ENCODE results near the gene ECM1. TPM values are rescaled to one million over a fixed set of nuclear protein-coding genes. Genes with fewer than 3 reads are reported as not detected.
A peak's percentile ranks its signal among the peaks of the same experiment; 100 is the strongest.

Gene ECM1
- total and polyA plus RNA-seq, 2 experiments from 2014 or later = 0.74 to 1.1 TPM

DNA sequence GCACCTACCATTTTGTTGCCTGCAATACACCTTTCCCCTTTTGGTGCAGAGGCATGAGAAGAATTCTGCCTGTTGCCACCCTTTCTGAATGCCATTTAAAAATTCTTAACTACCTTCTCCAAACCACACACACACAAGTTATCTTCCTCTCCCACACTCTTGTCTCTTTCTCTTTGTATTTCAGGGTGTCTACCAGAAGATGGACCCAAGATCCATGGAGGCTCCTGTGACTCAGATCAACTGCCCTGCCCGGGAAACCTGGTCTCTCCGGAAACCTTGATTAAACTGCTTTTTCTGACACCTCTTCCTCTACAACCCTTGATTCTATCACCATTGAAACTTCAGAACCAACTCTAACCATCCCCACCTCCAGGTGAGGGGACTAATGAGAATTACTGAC, 23.0 kb upstream of the ECM1 start:
- peaks cover 8% of the 10 kb centered on the region for H3K4me1 Mint-ChIP-seq
- 0 out of 2 replicates have a peak overlapping the region, but pooled peaks have one; percentile 51 for H3K27ac ChIP-seq (ENCODE audit: low read depth)
- H3K9me3 Mint-ChIP-seq = no peaks in the 10 kb centered on the region
- peaks cover 13% of the 10 kb centered on the region for H3K79me2 ChIP-seq (replicated peaks; ENCODE audit: insufficient read depth)
- ATAC-seq (no peak), DNase-seq (ENCODE audit: low spot score) (peak; percentile 33)
- peaks cover 9% of the 10 kb centered on the region for H3K36me3 Mint-ChIP-seq (ENCODE audit: low read depth)
- H3K4me2 ChIP-seq = no peak overlapping the region
- H3K27ac Mint-ChIP-seq = no peak overlapping the region
- TF ChIP-seq, protein P1, sequence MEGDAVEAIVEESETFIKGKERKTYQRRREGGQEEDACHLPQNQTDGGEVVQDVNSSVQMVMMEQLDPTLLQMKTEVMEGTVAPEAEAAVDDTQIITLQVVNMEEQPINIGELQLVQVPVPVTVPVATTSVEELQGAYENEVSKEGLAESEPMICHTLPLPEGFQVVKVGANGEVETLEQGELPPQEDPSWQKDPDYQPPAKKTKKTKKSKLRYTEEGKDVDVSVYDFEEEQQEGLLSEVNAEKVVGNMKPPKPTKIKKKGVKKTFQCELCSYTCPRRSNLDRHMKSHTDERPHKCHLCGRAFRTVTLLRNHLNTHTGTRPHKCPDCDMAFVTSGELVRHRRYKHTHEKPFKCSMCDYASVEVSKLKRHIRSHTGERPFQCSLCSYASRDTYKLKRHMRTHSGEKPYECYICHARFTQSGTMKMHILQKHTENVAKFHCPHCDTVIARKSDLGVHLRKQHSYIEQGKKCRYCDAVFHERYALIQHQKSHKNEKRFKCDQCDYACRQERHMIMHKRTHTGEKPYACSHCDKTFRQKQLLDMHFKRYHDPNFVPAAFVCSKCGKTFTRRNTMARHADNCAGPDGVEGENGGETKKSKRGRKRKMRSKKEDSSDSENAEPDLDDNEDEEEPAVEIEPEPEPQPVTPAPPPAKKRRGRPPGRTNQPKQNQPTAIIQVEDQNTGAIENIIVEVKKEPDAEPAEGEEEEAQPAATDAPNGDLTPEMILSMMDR (conservative IDR thresholded peaks at IDR 0.05; ENCODE audit: low read depth in 2 of 2) = peak; percentile 21 to 39
- TF ChIP-seq ZNF331 (CRISPR knock-in tag; IDR thresholded peaks at IDR 0.05; ENCODE audit: low read depth) (no peak), POLR2AphosphoS5 (IDR thresholded peaks at IDR 0.05; ENCODE audit: low read depth) (no peak)
- no peaks in the 10 kb centered on the region for H4K20me1 ChIP-seq (replicated peaks; ENCODE audit: insufficient read depth)
- peaks cover 11% of the 10 kb centered on the region; the same call in 1 of the 2 replicates for H3K36me3 ChIP-seq (ENCODE audit: insufficient read depth)
- H3K4me3 Mint-ChIP-seq = no peak overlapping the region
- H3K4me3 ChIP-seq = no peak overlapping the region
- peaks cover 10% of the 10 kb centered on the region for H3K27me3 Mint-ChIP-seq (ENCODE audit: insufficient read depth, low read depth, poor library complexity)
- H3K4me1 ChIP-seq (ENCODE audit: insufficient read depth) = peaks cover 4% of the 10 kb centered on the region; the same call in 1 of the 2 replicates
- H3F3A ChIP-seq (replicated peaks; ENCODE audit: low read depth) = peaks cover 8% of the 10 kb centered on the region; the same call in 1 of the 2 replicates
- no peaks in the 10 kb centered on the region for H3K27me3 ChIP-seq (ENCODE audit: insufficient read depth)
- no peaks in the 10 kb centered on the region for H3K9me2 ChIP-seq (ENCODE audit: insufficient read depth)
- peak overlapping the region; percentile 95 for H2AFZ ChIP-seq

DNA sequence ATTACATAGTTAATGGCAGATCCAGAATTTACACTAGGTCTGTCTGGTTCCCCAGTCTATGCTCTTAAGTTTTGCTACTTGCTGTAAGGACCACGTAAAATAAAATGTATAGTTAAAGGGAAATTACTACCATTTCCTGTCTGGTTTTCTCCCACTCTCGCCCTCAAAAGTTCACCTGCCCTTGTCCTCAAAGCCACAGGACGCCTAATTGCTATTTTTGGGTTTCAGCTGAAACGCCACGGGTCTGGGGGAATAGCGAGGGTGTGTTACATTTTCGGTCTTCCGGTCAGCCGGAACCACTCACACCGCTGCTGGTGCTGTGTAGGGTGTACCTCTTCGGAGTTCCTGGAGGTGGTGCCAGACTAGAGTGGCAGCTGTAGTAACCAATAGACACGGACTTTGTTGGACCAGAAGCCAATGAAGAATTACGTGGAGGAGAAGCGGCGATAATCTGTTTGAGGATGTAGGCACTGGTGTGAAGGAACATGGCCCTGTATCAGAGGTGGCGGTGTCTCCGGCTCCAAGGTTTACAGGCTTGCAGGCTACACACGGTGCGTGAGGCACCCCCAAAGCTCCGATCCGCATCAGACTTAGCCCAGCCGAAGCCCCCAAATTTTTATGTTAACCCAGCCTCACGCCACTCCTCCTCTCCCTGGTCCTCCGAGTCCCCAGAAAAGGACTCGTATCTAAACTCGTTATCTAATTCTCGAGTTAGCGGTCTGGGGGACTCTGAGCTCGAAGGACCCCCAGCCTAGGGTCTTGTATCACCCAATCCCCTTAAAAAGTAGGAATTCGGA, 20.7 kb upstream of the ECM1 start, which contains the start of gene TARS2:
TARS2 (plus strand) TSS at position 454 of the 797 bp plus-strand sequence; CDS start at position 486, 32 bp downstream.
- peak; percentile 100 for ATAC-seq
- H3K27ac ChIP-seq (ENCODE audit: low read depth) = peak within 1 kb of the TSS; percentile 61
- peak; percentile 90 for TF ChIP-seq POLR2AphosphoS5 (IDR thresholded peaks at IDR 0.05; ENCODE audit: low read depth)
- TF ChIP-seq, protein P2, sequence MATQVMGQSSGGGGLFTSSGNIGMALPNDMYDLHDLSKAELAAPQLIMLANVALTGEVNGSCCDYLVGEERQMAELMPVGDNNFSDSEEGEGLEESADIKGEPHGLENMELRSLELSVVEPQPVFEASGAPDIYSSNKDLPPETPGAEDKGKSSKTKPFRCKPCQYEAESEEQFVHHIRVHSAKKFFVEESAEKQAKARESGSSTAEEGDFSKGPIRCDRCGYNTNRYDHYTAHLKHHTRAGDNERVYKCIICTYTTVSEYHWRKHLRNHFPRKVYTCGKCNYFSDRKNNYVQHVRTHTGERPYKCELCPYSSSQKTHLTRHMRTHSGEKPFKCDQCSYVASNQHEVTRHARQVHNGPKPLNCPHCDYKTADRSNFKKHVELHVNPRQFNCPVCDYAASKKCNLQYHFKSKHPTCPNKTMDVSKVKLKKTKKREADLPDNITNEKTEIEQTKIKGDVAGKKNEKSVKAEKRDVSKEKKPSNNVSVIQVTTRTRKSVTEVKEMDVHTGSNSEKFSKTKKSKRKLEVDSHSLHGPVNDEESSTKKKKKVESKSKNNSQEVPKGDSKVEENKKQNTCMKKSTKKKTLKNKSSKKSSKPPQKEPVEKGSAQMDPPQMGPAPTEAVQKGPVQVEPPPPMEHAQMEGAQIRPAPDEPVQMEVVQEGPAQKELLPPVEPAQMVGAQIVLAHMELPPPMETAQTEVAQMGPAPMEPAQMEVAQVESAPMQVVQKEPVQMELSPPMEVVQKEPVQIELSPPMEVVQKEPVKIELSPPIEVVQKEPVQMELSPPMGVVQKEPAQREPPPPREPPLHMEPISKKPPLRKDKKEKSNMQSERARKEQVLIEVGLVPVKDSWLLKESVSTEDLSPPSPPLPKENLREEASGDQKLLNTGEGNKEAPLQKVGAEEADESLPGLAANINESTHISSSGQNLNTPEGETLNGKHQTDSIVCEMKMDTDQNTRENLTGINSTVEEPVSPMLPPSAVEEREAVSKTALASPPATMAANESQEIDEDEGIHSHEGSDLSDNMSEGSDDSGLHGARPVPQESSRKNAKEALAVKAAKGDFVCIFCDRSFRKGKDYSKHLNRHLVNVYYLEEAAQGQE (IDR thresholded peaks at IDR 0.05; ENCODE audit: unreplicated experiment) = no peak
- TF ChIP-seq ZNF114 (CRISPR knock-in tag; IDR thresholded peaks at IDR 0.05) = no peak
- no peak for TF ChIP-seq EZH2 (IDR thresholded peaks at IDR 0.05; ENCODE audit: low read depth, unreplicated experiment)
- TF ChIP-seq, protein P3, sequence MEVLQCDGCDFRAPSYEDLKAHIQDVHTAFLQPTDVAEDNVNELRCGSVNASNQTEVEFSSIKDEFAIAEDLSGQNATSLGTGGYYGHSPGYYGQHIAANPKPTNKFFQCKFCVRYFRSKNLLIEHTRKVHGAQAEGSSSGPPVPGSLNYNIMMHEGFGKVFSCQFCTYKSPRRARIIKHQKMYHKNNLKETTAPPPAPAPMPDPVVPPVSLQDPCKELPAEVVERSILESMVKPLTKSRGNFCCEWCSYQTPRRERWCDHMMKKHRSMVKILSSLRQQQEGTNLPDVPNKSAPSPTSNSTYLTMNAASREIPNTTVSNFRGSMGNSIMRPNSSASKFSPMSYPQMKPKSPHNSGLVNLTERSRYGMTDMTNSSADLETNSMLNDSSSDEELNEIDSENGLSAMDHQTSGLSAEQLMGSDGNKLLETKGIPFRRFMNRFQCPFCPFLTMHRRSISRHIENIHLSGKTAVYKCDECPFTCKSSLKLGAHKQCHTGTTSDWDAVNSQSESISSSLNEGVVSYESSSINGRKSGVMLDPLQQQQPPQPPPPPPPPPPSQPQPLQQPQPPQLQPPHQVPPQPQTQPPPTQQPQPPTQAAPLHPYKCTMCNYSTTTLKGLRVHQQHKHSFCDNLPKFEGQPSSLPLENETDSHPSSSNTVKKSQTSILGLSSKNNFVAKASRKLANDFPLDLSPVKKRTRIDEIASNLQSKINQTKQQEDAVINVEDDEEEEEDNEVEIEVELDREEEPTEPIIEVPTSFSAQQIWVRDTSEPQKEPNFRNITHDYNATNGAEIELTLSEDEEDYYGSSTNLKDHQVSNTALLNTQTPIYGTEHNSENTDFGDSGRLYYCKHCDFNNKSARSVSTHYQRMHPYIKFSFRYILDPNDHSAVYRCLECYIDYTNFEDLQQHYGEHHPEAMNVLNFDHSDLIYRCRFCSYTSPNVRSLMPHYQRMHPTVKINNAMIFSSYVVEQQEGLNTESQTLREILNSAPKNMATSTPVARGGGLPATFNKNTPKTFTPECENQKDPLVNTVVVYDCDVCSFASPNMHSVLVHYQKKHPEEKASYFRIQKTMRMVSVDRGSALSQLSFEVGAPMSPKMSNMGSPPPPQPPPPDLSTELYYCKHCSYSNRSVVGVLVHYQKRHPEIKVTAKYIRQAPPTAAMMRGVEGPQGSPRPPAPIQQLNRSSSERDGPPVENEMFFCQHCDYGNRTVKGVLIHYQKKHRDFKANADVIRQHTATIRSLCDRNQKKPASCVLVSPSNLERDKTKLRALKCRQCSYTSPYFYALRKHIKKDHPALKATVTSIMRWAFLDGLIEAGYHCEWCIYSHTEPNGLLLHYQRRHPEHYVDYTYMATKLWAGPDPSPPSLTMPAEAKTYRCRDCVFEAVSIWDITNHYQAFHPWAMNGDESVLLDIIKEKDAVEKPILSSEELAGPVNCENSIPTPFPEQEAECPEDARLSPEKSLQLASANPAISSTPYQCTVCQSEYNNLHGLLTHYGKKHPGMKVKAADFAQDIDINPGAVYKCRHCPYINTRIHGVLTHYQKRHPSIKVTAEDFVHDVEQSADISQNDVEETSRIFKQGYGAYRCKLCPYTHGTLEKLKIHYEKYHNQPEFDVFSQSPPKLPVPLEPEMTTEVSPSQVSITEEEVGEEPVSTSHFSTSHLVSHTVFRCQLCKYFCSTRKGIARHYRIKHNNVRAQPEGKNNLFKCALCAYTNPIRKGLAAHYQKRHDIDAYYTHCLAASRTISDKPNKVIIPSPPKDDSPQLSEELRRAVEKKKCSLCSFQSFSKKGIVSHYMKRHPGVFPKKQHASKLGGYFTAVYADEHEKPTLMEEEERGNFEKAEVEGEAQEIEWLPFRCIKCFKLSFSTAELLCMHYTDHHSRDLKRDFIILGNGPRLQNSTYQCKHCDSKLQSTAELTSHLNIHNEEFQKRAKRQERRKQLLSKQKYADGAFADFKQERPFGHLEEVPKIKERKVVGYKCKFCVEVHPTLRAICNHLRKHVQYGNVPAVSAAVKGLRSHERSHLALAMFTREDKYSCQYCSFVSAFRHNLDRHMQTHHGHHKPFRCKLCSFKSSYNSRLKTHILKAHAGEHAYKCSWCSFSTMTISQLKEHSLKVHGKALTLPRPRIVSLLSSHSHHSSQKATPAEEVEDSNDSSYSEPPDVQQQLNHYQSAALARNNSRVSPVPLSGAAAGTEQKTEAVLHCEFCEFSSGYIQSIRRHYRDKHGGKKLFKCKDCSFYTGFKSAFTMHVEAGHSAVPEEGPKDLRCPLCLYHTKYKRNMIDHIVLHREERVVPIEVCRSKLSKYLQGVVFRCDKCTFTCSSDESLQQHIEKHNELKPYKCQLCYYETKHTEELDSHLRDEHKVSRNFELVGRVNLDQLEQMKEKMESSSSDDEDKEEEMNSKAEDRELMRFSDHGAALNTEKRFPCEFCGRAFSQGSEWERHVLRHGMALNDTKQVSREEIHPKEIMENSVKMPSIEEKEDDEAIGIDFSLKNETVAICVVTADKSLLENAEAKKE (CRISPR knock-in tag; IDR thresholded peaks at IDR 0.05) = no peak

More for the DNA sequence above, 20.7 kb upstream of the ECM1 start, which contains the start of gene TARS2:
- Histone ChIP-seq H3K4me2 (peak within 1 kb of the TSS; percentile 94), H3K36me3 (ENCODE audit: insufficient read depth) (peaks cover 24% of the 10 kb centered on the region), H4K20me1 (replicated peaks; ENCODE audit: insufficient read depth) (no peaks in the 10 kb centered on the region), H2AFZ (peak within 1 kb of the TSS; percentile 67), H3F3A (replicated peaks; ENCODE audit: low read depth) (peaks cover 8% of the 10 kb centered on the region; the same call in 1 of the 2 replicates), H3K4me1 (ENCODE audit: insufficient read depth) (peaks cover 4% of the 10 kb centered on the region; the same call in 1 of the 2 replicates), H3K9me2 (ENCODE audit: insufficient read depth) (no peaks in the 10 kb centered on the region), H3K79me2 (replicated peaks; ENCODE audit: insufficient read depth) (peaks cover 13% of the 10 kb centered on the region), H3K4me3 (peak within 1 kb of the TSS; percentile 79), H3K27me3 (ENCODE audit: insufficient read depth) (no peaks in the 10 kb centered on the region)
- Mint-ChIP-seq H3K4me1 (peaks cover 8% of the 10 kb centered on the region), H3K9me3 (no peaks in the 10 kb centered on the region), H3K27ac (peak within 1 kb of the TSS; percentile 96), H3K27me3 (ENCODE audit: insufficient read depth, low read depth, poor library complexity) (peaks cover 9% of the 10 kb centered on the region), H3K36me3 (ENCODE audit: low read depth) (peaks cover 30% of the 10 kb centered on the region), H3K4me3 (peak within 1 kb of the TSS; percentile 98)
- peak; percentile 98 for DNase-seq (ENCODE audit: low spot score)
